ENCODE measurements around the gene PLEKHG5.

DNA sequence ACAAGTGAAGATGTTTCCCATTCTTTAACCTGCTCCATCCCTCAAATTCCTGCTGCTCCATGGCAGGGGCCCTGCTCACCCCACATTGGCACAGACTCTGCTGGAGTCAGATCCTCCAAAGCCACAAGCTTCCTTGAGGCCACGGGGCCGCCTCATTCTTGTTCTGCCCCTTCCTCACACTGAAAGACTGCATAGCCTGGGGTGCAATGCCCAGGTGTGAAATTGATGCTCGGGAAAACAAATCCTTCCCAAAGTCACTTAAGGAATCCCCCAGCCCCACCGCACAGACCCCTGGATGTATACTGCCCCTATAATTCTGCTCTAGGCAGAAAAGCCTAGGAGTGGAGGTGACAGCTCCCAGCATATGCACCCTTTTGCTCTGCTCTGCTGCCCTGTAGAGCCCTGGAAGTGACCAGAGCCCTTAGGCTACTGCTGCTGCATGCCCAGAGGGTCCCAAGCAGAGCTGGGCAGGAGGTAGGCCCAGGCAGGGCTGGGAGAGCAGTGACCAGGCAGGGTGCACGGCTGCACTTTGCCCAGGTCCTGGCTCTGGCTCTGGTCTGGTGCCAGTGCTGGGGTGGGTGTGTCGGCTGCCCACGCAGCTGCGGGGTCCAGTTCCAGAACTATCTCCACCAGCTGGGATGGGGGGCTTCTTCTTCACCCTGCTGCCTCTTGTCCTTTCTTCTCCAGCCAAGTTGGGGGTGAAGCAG, 73.4 kb downstream of the PLEKHG5 start:
- TF ChIP-seq CTCF (IDR thresholded peaks at IDR 0.05) (no peak), POLR2A (IDR thresholded peaks at IDR 0.05) (no peak)

All from heart left ventricle (tissue), 13 donors.